HG03066 (cell line): ENCODE results near the gene RAMP3.

ENCODE experiments used
- ATAC-seq: cut with Tn5 transposase; IDR thresholded peaks from one replicate; pipeline ENCODE4 v1.9.1; 2021; ENCODE audit warnings: low read depth; ENCODE audit not compliant: unreplicated experiment

Gene RAMP3

GRCh38 chr7:45216622-45217165 is 59.1 kb downstream of the RAMP3 start:
- ATAC-seq = no peak

DNA sequence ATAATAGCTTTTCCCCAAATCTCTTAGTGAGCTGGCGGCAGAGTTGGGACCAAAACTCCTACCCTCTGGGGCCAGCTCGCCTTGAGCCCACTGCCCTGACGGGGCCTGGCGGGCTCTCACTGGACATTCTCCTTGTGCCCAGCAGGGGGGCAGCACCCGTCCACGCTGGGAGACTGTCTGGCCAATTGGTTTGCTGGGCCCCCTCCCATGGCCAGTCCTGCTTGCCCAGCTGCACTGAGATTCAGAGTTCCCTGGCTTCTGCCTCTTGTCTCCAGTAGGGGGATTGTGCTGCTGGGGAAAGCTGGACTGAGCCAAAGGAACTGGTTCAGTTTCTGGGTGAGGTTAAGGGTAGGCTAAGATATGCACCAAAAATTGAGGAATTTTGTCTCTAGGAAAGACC is 59.8 kb downstream of the RAMP3 start:
- no peak for ATAC-seq

- no peak for ATAC-seq
Measured at GRCh38 chr7:45219130-45219529, 61.5 kb downstream of the RAMP3 start.

GRCh38 chr7:45219801-45220435 is 62.3 kb downstream of the RAMP3 start:
- no peak for ATAC-seq

- no peak for ATAC-seq
Measured at GRCh38 chr7:45220846-45221618, 63.4 kb downstream of the RAMP3 start.

DNA sequence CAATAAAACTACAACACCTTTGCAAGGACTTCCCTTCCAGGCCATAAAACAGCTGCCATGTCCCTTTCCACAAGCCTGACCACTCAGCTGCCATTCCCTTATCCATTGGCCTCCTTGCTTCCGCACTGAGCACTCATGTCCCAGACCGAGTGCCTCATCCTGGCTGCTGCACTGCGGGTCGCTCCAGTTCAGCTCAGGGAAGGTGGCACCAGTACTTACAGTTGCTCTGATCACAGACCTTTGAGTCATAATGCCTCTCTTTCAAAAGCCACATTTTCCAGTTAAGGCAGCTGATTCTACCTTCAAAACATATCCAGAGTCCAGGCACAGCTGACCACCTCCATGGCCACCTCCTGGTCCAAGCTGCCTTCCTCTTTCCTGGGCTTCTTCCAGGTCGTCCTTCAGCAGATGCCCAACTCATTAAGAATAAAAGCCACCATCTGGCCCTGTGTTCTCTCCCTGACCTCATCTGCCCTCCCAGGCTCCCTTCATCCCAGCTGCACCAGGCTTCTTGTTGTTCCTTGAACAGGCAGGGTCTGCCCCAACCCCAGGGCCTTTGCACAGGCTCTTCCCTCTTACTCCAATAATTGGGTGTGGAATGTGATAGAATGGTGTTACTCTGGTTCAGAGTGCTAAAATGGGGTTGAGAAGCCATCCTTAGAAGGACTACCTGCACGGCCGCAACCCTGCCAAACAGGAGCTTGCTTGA is 64.5 kb downstream of the RAMP3 start:
- no peak for ATAC-seq

GRCh38 chr7:45223078-45223477 is 65.5 kb downstream of the RAMP3 start:
- ATAC-seq = no peak

DNA sequence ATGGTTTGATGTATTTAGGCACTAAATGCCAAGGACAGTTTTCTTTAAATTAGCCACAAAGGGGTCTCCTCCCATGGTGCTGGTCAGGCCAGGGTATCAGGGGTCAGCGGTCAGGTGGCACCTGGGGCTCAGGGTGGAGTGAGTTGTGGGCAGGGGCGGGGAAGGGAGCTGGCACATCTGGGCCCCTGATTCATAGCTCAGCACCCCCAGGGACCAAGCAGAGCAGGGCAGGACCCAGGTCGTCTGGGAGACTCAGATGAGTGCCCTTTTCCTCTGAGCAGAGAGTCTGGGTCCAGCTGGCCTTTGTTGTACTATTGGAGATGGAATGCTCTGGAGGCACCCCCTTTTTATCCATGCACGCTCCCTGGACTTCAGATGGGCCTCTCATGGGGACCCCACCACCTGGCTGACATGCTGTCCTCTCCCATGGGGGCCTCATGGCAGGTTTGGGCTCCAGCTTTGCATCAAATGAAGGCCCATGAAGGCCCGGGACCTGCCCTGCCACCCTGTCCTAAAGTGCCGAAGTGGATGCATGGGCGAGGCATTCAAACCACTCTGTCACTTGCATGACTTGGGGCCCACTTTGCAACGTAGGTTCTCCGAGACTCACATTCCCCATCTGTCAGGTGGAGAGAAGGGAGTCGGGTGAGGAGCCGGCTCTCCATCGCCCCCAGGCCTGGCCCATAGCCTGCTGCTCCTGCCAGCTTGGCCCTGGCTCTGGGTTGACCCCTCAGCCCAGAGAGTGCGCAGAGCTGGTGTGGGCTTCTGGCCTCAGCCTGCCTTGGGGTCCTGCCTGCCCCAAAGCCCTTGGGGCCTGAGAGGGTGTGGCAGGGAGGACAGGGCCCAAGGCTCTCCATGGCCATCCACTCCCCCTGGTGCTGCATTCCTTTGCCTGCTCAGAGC is 66.4 kb downstream of the RAMP3 start:
- no peak for ATAC-seq

- ATAC-seq = no peak
Measured at GRCh38 chr7:45224832-45225231, 67.2 kb downstream of the RAMP3 start.

DNA sequence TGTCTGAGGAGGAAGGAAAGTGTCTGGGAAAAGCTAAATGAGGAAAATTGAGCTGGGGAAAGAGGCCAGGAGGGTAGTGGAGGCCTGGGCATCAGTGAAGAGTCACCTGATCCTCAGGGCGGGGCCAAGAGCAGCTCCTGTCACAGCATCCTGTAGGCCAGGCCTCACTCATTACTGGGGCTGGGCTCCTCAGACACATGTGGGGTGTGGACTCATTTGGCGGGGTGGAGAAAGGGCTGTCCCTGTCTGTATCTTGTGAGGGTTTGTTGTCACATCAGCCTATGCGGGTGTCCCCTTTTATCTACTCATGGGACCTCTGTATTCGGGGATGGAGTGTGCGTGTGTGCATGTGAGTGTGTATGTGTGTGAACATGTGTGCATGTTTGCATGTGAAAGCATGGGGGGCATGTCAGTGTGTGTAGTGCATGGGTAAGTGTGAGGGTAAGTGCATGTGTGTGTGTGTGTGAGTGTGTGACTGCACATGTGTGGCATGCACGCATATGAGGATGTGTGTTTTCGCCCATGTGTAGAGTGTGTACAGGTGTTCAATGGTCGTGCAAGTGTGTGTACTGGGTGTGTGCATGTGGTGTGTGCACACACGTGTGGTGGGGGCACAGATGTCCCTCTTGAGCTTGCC is 67.8 kb downstream of the RAMP3 start:
- ATAC-seq = no peak

DNA sequence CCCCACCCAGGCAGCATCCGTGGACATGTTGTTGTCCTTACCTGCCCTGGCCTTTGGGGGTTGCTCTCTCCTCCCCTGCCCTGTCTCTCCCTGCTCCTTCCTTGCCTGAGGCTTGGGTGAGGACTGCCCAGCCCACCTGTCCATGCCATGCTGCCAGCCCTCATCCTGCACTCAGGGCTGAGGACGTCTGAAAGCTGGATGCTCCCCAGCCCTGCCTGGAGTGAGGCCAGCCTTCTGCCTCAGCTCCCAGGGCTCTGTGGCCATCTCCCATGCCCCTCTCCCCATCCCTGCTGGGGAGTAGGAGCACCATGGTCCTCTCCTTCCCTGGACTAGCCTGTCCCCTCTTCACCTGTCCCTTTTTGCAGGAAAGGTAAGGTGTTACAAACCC is 68.4 kb downstream of the RAMP3 start:
- ATAC-seq = no peak

GRCh38 chr7:45229156-45229920 is 71.7 kb downstream of the RAMP3 start:
- ATAC-seq = no peak

DNA sequence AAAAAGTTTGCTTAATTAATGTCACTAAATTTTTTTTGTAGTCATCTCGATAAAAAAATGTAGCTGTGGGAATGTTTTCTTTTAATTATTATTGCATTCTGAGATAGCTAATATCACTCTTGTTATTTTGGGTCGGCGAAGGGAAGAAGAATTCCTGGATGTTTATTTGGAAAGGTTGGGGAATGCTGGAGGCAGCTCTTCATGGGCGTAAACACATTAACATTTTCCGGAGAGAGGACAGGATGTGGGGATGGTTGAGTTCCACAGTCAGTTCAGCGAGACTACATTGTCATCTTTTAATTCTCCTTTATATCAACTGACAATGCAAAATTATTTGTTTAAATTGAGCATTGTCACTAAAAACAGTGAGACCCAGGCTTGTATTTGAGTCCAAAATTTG is 72.5 kb downstream of the RAMP3 start:
- no peak for ATAC-seq

DNA sequence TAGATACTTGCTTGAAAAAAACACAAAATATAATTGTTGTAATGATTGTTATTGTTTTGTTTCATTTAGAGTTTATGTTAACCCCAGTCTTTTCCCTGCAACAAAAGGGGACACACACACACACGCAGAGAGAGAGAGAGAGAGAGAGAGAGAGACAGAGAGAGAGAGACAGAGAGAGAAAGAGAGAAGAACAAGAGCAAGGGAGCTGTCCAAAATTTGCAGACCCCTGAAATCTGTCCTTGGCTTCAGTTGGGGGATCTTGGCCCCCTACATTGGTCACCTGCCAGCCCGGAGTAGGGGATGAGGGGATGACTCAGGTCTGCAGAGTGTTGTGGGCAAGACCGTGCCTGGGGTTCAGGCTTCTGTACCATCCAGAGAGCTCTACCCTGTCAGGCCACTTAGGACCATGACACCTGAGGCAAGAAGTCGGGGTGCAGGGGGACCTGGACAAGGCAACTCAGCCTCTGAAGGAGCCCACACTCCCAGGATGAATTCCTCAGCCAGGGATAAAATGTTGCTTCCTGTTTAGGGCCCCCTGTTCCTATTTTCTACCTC is 73.1 kb downstream of the RAMP3 start:
- no peak for ATAC-seq

DNA sequence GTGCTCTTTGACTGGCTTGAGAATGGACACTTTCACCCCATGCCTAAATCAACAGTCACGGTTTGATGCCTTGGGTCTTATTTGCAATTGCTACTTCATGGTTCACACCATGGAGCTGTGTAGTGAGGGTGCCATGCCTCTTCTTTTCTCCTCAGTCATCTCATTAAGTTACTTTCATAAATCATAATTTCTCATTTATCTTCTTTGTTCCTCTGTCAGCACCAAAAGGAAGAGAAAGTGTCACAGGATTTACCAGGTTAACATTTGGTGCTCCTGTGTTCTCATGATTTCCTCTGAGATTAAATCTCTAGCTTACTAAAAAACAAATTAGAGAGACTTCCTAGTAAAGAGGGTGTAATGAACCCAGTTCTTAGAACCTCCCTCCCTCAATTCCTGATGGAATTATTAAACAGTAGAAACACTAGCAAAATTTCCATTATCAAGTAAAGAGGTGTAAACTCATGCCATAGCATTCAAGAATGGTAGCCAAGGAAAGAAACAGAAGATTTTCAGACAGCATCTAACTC is 75.7 kb downstream of the RAMP3 start:
- ATAC-seq = no peak
